T-helper 17 cell (primary cell): ENCODE results near the gene KLHL18. TPM values are rescaled to one million over a fixed set of nuclear protein-coding genes. Genes with fewer than 3 reads are reported as not detected.
"Not testable (repeated sequence)": the region's sequence is repeated elsewhere in the genome, so short reads cannot be mapped to it uniquely, and the experiment has no call there.

Experiments used
- ATAC-seq: fragments of 150-1000 bp; cut with Tn5 transposase; 2 replicates; pipeline ENCODE4 v1.10.0; 2021; ENCODE audit warnings: mild to moderate bottlenecking, moderate library complexity
- DNase-seq, 3 donors: peaks; one replicate each; pipeline versions ENCODE4 v3.0.0 to v3.0.0-alpha.2; 2020 to 2021
- H3K9me3 ChIP-seq: one replicate; pipeline ENCODE4 v1.7.0; 2013; ENCODE audit warnings: low read length, mild to moderate bottlenecking; ENCODE audit not compliant: control insufficient read depth, poor library complexity, severe bottlenecking
- H3K27ac Mint-ChIP-seq: one replicate; pipeline ENCODE4 v1.8.0; 2022; ENCODE audit warnings: mild to moderate bottlenecking, moderate library complexity, mixed read lengths
- H3K27me3 Mint-ChIP-seq: one replicate; pipeline ENCODE4 v1.8.0; 2022; ENCODE audit warnings: mixed read lengths
- H3K36me3 Mint-ChIP-seq: one replicate; pipeline ENCODE4 v1.8.0; 2022; ENCODE audit warnings: low read depth, mixed read lengths
- H3K4me1 Mint-ChIP-seq: one replicate; pipeline ENCODE4 v1.8.0; 2022; ENCODE audit warnings: mild to moderate bottlenecking, mixed read lengths
- H3K4me3 Mint-ChIP-seq: one replicate; pipeline ENCODE4 v1.8.0; 2022; ENCODE audit warnings: mild to moderate bottlenecking, moderate library complexity, mixed read lengths
- total RNA-seq, 4 donors: library from RNA in 2 of 4; stranded (reverse) in 2 of 4; gene quantifications; one replicate each; pipeline ENCODE4 v1.2.3 and lab custom pipeline; 2022 to 2026

Gene KLHL18
- total RNA-seq = 10 to 100 TPM; 47.0 to 50.8 TPM
- 40.0 to 83.7 reads per million in 2 donors for total RNA-seq (lab: John Stamatoyannopoulos, UW)

DNA sequence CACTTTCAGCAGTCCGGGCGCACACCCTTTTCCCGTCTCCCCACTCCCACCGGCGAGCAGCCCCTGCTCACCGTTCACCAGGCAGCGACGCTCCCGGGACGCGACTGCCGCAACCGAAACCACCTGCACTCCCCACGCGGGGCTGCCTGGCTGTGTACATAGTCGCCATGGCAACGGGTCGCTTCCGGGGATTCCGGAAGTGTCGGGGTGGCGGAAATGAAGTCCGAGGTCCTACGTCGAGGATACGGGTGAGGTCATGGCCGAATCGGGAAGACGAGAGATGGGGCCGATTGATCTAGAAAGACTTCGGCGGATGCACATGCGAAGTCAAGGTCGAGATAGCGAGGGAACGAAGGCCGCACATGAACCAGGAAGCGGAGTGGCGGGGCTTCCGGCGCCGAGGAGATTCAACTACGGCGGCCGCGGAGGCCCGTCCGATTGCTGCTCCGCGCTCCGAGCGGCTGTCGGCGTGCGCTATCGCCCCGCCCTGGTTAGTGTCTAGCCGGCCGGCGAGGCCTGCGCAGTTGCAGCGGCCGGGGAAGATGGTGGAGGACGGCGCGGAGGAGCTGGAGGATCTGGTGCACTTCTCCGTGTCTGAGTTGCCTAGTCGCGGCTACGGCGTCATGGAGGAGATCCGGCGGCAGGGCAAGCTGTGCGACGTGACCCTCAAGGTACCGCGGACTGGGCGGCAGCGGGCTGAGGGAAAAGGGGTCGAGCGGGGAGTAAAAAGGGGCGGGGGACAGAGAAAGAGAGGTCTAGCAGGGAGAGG is at the start of gene KLHL18, which contains the start of gene KIF9:
Gene KLHL18, plus strand, starts transcription at position 521 of the 769 bp plus-strand sequence. Its CDS starts 22 bp downstream, at position 543.
Gene KIF9, minus strand, starts transcription at position 376 of the 769 bp plus-strand sequence. CDS start 5,425 bp downstream, outside the sequence.
- peaks cover 32% of the 10 kb centered on the region for H3K4me1 Mint-ChIP-seq
- peaks cover 3% of the 10 kb centered on the region for H3K36me3 Mint-ChIP-seq
- H3K27ac Mint-ChIP-seq = peak within 1 kb of the TSS; percentile 99
- no peaks in the 10 kb centered on the region for H3K9me3 ChIP-seq
- peak; percentile 92 to 95 (median 94) for DNase-seq
- H3K27me3 Mint-ChIP-seq = no peaks in the 10 kb centered on the region
- H3K4me3 Mint-ChIP-seq = peak within 1 kb of the TSS; percentile 100
- peak; percentile 84 for ATAC-seq

DNA sequence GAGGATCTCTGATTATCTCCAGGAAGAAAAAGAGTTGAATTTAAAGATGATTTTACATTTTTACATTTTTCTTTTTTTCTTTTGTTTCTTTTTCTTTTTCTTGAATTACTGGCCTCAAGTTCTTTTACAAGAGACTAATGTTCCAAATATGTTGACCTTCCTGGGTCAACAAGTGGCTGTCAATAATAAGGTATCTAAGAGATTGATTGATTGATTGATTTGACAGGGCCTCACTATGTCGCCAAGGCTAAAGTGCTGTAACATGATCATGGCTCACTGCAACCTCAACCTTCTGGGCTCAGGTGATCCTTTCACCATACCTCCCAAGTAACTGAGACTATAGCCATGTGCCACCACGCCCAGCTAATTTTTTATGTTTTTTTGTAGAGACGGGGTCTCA is 44.7 kb upstream of the KLHL18 start:
- DNase-seq = no peak
- H3K9me3 ChIP-seq = no peaks in the 10 kb centered on the region
- H3K36me3 Mint-ChIP-seq = peaks cover 2% of the 10 kb centered on the region
- no peak for ATAC-seq
- H3K4me3 Mint-ChIP-seq = no peak overlapping the region
- H3K27ac Mint-ChIP-seq = no peak overlapping the region
- H3K27me3 Mint-ChIP-seq = no peaks in the 10 kb centered on the region
- peaks cover 4% of the 10 kb centered on the region for H3K4me1 Mint-ChIP-seq

DNA sequence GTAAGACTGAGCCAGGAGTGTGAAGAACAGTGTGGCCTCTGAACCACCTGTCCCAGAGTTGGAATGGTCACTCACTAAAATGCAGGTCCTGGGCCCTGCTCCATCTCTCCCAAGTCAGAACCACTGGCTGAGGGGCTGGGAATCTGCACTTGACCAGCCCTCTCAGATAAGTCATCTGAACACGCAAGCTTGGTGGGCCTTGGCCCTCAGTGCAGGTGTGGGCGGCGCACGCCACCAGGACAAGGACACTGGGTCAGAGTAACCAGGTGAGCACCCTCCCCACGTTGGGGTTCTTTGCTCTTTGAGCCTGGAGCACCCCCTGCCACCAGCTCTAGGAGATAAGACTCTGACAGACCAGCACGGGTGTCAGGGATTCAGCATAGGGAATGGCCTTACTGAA is 42.8 kb upstream of the KLHL18 start:
- H3K9me3 ChIP-seq = no peaks in the 10 kb centered on the region
- H3K27ac Mint-ChIP-seq = no peak overlapping the region

DNA sequence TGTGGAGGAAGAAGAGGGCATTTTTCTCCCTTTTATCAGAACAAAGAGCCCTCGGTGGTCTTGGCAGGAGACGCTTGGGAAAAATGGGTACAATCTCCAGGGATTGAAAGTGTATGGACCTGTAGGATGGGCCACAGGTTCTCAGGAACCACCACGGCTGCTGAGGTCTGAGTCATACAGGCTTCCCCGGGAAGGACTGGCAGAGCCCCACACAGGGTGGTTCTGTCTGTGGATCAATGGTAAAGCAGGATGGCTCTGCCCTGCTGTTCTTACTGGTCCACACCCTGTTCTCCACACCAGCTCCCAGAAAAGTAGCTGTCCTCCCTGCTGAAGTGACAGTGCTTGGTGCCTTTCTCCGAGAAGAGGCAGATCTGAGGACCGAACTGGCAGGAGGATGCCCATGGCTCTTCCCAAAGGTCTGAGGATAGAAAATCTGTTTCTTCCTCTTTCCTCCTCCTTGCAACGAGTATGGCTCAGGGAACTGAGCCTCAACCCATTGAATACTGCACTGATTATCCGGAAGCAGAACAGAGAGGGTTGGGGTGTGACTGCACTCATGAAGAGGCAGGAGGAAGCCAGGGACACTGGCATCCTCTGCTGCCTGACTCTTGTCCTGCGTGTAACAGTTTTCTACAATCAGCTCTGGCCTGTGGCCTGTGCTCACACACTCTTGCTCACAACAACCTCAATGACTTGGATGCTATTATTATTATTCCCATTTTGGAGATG is 39.2 kb upstream of the KLHL18 start:
- Mint-ChIP-seq H3K36me3 (peaks cover 2% of the 10 kb centered on the region), H3K27me3 (no peaks in the 10 kb centered on the region), H3K4me3 (no peak overlapping the region), H3K4me1 (no peaks in the 10 kb centered on the region), H3K27ac (no peak overlapping the region)
- ATAC-seq (no peak), DNase-seq (no peak)
- H3K9me3 ChIP-seq = no peaks in the 10 kb centered on the region

More for the DNA sequence above, 42.8 kb upstream of the KLHL18 start:
- ATAC-seq = no peak
- peaks cover 4% of the 10 kb centered on the region for H3K4me1 Mint-ChIP-seq
- H3K27me3 Mint-ChIP-seq = no peaks in the 10 kb centered on the region
- H3K4me3 Mint-ChIP-seq = no peak overlapping the region
- peaks cover 2% of the 10 kb centered on the region for H3K36me3 Mint-ChIP-seq
- no peak for DNase-seq

DNA sequence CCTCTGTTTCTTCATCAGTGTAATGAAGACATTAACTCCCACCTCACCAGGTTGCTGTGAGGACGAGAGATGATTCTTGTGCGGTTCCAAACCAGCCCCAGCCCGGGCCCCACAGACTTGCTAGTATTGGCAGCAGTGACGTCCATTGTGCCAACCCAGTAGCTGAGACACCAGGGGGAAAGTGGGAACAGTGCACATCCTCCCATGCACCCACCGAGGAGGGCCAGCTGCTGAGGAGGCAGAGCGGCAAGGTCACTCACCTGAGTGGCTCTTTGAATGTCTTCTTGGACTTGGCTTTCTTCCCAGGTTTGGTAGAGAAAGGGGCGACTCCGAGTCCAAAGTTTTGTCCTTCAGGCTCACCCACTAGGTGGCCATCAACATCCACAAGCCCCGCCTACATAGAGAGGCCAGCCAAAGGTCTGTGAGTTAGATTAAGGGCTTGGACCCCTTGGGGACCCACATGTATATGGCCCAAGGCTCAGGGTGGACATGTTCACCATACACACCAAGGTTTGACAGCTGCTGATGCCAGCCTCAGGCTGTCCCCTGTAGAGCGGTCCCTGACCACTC is 38.1 kb upstream of the KLHL18 start:
- no peaks in the 10 kb centered on the region for H3K27me3 Mint-ChIP-seq
- H3K4me3 Mint-ChIP-seq = no peak overlapping the region
- peaks cover 2% of the 10 kb centered on the region for H3K36me3 Mint-ChIP-seq
- no peaks in the 10 kb centered on the region for H3K9me3 ChIP-seq
- ATAC-seq (no peak), DNase-seq (no peak)
- H3K4me1 Mint-ChIP-seq = no peaks in the 10 kb centered on the region
- H3K27ac Mint-ChIP-seq = no peak overlapping the region

DNA sequence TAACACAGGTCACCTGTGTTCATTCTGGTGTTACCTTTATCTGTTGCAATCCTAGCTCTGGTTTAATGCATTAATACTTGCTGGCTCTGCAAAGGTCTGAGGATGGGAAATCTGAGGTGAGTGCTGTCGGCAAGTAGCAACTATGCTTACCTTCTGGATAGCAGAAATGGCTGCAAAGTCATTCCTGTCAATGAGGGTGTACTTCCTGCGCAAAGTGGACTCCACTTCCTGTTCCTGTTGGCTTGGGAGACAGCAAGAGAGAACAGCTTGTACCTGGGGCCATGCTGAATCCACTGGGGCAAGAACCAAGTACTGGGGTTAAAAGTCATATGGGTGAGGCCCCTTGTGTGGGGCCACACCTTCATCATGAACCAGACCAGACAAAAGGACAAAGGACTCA is 37.5 kb upstream of the KLHL18 start:
- ATAC-seq = no peak
- no peak for DNase-seq
- H3K4me1 Mint-ChIP-seq = no peaks in the 10 kb centered on the region
- H3K4me3 Mint-ChIP-seq = no peak overlapping the region
- H3K27ac Mint-ChIP-seq = no peak overlapping the region
- H3K9me3 ChIP-seq = no peaks in the 10 kb centered on the region
- H3K36me3 Mint-ChIP-seq = peaks cover 2% of the 10 kb centered on the region
- H3K27me3 Mint-ChIP-seq = no peaks in the 10 kb centered on the region

DNA sequence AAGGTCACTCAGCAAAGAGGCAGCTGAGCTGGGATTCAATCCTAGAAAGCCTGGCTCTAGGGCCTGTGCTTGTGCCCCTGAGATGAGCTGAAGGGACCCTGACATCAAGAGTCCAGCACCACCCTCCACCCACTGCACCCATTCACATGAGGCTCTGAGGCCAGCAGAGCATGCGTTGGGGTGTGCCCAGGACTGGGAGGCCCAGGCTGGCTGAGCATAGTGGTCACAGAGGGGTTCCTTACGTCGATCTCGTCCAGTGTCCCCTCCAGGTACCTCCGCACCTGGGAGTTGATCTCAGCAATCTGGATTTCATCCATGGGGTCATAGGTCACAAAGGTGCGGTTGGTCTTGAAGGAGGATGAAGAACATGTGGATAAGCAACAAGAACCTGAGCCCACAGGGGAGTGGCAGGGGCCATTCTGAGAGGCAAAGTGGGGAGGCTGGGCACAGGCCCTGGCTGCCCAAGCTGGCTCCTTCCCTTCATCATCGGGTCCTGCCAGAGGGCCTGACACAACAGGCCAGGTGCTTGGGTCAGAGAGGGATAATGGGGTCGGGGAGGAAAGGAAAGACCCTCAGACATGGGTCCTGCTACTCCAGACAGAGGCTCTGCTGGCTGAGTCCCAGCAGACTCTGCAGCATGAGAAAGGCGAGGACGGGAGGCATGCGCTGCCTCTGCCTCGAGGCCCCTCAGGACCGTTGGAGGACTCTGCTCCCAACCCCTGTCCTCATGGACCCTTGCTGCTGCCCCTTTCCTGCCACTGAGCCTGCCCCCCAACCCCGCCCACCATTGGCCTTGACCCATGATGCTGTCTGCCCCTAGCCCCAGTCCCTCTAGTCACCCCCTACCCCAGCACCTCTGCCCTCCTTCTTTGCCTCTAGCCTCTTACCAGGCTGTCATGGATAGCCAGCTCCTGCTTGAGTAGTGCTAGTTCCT is 35.3 kb upstream of the KLHL18 start:
- H3K9me3 ChIP-seq = no peaks in the 10 kb centered on the region
- no peaks in the 10 kb centered on the region for H3K27me3 Mint-ChIP-seq
- H3K4me3 Mint-ChIP-seq = no peak overlapping the region
- no peak overlapping the region for H3K27ac Mint-ChIP-seq
- H3K36me3 Mint-ChIP-seq = no peaks in the 10 kb centered on the region
- no peaks in the 10 kb centered on the region for H3K4me1 Mint-ChIP-seq
- DNase-seq (no peak), ATAC-seq (no peak)

DNA sequence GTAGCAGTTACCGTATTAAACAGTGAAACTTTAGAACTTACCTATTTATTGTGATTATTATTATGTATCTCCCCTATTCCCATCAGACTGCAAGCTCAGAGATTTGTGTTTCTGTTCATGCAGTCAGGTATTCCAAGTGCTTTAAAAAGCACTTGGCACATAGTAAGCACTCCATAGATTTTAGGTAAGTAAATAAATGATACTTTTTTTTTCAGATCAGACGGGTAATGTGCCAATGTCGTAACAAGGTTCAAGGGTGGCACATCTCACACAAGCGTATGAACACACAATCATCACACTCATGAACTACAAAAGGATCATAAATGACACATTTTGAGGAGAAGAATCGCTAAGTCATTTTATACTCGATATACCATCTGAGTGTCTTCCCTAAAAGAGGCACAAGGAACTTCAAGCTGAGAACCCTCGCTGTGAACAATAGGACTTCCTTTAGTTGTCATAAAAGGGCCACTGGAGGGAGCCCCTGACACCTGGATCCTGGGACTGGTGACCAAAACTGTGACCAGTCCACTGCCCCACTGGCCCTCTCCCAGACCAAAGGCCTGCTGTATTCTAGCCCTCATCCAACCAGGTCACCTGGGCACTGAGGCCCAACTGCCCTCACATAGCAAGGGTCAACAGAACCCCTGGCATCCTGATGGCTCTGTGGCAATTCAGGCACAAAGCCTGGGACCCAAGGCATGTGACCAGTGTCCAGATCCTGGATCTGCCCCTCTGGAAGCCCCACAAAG is 32.3 kb upstream of the KLHL18 start:
- ATAC-seq (no peak), DNase-seq (no peak)
- H3K36me3 Mint-ChIP-seq = no peaks in the 10 kb centered on the region
- H3K9me3 ChIP-seq = no peaks in the 10 kb centered on the region
- H3K27ac Mint-ChIP-seq = no peak overlapping the region
- H3K4me3 Mint-ChIP-seq = no peak overlapping the region
- H3K27me3 Mint-ChIP-seq = no peaks in the 10 kb centered on the region
- H3K4me1 Mint-ChIP-seq = no peaks in the 10 kb centered on the region

DNA sequence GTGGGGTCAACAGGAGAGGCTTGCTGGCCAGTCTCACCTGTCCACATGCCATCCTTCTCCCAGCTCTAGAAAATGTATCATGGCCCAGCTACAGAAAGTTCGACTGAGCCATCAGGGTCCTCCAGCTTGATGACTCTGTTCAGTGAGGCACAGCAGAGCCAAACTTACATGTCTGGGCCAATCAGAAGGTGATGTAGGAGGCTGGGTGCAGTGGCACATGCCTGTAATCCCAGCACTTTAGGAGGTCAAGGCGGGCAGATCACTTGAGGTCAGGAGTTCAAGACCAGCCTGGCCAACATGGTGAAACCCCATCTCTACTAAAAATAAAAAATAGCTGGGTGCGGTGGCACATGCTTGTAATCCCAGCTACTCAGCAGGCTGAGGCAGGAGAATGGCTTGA is 31.7 kb upstream of the KLHL18 start:
- not testable (repeated sequence) for H3K27me3 Mint-ChIP-seq, H3K36me3 Mint-ChIP-seq, H3K27ac Mint-ChIP-seq, H3K9me3 ChIP-seq, ATAC-seq, H3K4me3 Mint-ChIP-seq, DNase-seq, H3K4me1 Mint-ChIP-seq

DNA sequence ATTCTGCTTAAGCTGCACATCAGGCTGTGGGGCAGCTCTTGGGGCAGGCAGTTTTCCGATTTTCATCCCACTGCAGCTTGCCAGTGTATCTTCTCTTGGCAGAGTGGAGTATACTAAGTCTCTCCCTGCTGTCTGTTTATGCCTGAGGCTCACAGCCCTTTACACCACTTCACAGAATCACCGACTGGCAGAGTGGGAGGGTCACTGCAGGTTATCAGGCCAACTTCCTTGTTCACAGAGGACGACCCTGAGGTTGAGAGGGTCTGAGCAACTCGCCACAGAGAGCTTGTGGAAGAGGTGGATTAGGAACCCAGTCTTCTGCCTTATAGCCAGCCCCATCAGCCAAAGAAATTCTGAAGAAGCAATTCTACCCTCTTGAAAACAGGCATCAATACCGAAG is 31.1 kb upstream of the KLHL18 start:
- ATAC-seq (no peak), DNase-seq (no peak)
- no peaks in the 10 kb centered on the region for H3K27me3 Mint-ChIP-seq
- no peaks in the 10 kb centered on the region for H3K36me3 Mint-ChIP-seq
- no peak overlapping the region for H3K27ac Mint-ChIP-seq
- no peak overlapping the region for H3K4me3 Mint-ChIP-seq
- H3K9me3 ChIP-seq = no peaks in the 10 kb centered on the region
- no peaks in the 10 kb centered on the region for H3K4me1 Mint-ChIP-seq

DNA sequence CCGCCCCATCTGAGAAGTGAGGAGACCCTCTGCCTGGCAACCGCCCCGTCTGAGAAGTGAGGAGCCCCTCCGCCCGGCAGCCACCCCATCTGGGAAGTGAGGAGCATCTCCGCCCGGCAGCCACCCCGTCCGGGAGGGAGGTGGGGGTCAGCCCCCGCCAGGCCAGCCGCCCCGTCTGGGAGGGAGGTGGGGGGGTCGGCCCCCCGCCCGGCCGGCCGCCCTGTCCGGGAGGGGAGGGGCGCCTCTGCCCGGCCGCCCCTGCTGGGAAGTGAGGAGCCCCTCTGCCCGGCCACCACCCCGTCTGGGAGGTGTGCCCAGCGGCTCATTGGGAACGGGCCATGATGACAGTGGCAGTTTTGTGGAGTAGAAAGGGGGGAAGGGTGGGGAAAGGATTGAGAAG is 26.4 kb upstream of the KLHL18 start:
- not testable (repeated sequence) for H3K27ac Mint-ChIP-seq, H3K36me3 Mint-ChIP-seq, H3K4me1 Mint-ChIP-seq, DNase-seq, ATAC-seq, H3K9me3 ChIP-seq, H3K27me3 Mint-ChIP-seq, H3K4me3 Mint-ChIP-seq

DNA sequence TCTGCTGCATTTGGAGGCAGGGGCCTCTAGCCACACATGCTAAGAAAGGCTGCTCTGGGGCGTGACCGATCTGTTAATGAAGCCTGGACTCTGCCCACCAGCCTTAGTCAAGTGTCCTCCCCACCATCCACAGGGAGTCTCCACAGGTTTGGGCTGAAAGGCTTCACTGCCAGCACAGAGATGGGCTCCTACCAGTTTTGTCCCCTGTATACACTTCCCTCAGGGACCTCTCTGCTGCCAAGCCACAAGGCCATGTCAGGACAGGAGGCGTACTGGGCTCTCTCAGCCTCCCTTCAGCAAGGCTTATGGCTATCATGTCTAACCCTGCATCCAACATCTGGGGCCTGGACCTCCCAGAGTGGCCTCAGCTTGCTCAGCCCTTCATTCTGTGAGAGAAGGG is 23.6 kb upstream of the KLHL18 start:
- no peaks in the 10 kb centered on the region for H3K27me3 Mint-ChIP-seq
- no peak for ATAC-seq
- H3K36me3 Mint-ChIP-seq = no peaks in the 10 kb centered on the region
- no peaks in the 10 kb centered on the region for H3K9me3 ChIP-seq
- H3K27ac Mint-ChIP-seq = no peak overlapping the region
- H3K4me1 Mint-ChIP-seq = peaks cover 2% of the 10 kb centered on the region
- DNase-seq = no peak
- H3K4me3 Mint-ChIP-seq = no peak overlapping the region
